Measurements from ENCODE around the gene SMOC1.
A peak's percentile ranks its signal among the peaks of the same experiment; 100 is the strongest.

The SMOC1 gene

GRCh38 chr14:69986336-69986735, 107.1 kb downstream of the SMOC1 start:
- peaks cover 32 to 35% of the 10 kb centered on the region in 2 donors for H3K4me1 ChIP-seq (ENCODE audit: control insufficient read depth in 2 of 2, insufficient read depth in 1 of 2, low read depth in 1 of 2, low read length in 2 of 2)
- H3K36me3 ChIP-seq (replicated peaks in 1 of 2; ENCODE audit: control insufficient read depth in 2 of 2, insufficient read depth in 2 of 2, low read length in 2 of 2): peaks cover 11 to 37% of the 10 kb centered on the region in 2 donors
- H2AK5ac ChIP-seq (ENCODE audit: low read depth, low read length): no peak overlapping the region
- no peak overlapping the region for H2BK15ac ChIP-seq (ENCODE audit: low read length)
- peak overlapping the region; percentile 94 for H3K27ac ChIP-seq (replicated peaks; ENCODE audit: low read length)
- no peak overlapping the region for H2BK5ac ChIP-seq (ENCODE audit: low read length)
- H2AFZ ChIP-seq (ENCODE audit: low read length): no peak overlapping the region
- no peak overlapping the region for H3K4me2 ChIP-seq (ENCODE audit: insufficient read depth, low read length, poor library complexity, severe bottlenecking)
- H2BK120ac ChIP-seq (ENCODE audit: low read depth, low read length): no peak overlapping the region
- no peak overlapping the region for H3K14ac ChIP-seq (ENCODE audit: low read length)
- no peak overlapping the region for H3K9ac ChIP-seq (ENCODE audit: low read depth, low read length, poor library complexity)
- no peak overlapping the region for H4K8ac ChIP-seq (ENCODE audit: low read depth, low read length)
- H4K91ac ChIP-seq (ENCODE audit: low read depth, low read length, poor library complexity): no peak overlapping the region
- peaks cover 0 to 16% of the 10 kb centered on the region in 2 donors for H3K9me3 ChIP-seq (replicated peaks in 1 of 2; ENCODE audit: control insufficient read depth in 2 of 2, insufficient read depth in 1 of 2, low read depth in 1 of 2, low read length in 2 of 2)
- no peak overlapping the region for H3K4me3 ChIP-seq (ENCODE audit: low read length in 2 of 2)
- H3K18ac ChIP-seq (ENCODE audit: low read length): peak overlapping the region; percentile 30
- no peak overlapping the region for H3K23ac ChIP-seq (ENCODE audit: low read depth, low read length, poor library complexity)
- H2BK12ac ChIP-seq (ENCODE audit: low read length): no peak overlapping the region
- H3K27me3 ChIP-seq (ENCODE audit: control insufficient read depth in 3 of 3, insufficient read depth in 3 of 3, low read depth in 1 of 3, low read length in 3 of 3): no peaks in the 10 kb centered on the region
- no CpG with 5 or more reads among the region's 7 CpGs for WGBS, 2 donors (ENCODE audit: extremely low coverage in 2 of 2, insufficient read length in 2 of 2, insufficient replicate concordance in 1 of 2)
- H3K4ac ChIP-seq (ENCODE audit: low read length): no peak overlapping the region
- H3K79me1 ChIP-seq (ENCODE audit: low read depth, low read length): no peaks in the 10 kb centered on the region
- no peak for DNase-seq (ENCODE audit: low spot score)

GRCh38 chr14:69987406-69988121, 108.3 kb downstream of the SMOC1 start:
- no peak overlapping the region for H2BK12ac ChIP-seq (ENCODE audit: low read length)
- H2BK120ac ChIP-seq (ENCODE audit: low read depth, low read length): no peak overlapping the region
- H3K9me3 ChIP-seq (replicated peaks in 1 of 2; ENCODE audit: control insufficient read depth in 2 of 2, insufficient read depth in 1 of 2, low read depth in 1 of 2, low read length in 2 of 2): peaks cover 0 to 16% of the 10 kb centered on the region in 2 donors
- H2BK15ac ChIP-seq (ENCODE audit: low read length): no peak overlapping the region
- no peak overlapping the region for H3K23ac ChIP-seq (ENCODE audit: low read depth, low read length, poor library complexity)
- H3K14ac ChIP-seq (ENCODE audit: low read length): no peak overlapping the region
- H3K4me3 ChIP-seq (ENCODE audit: low read length in 2 of 2): no peak overlapping the region
- H3K4me2 ChIP-seq (ENCODE audit: insufficient read depth, low read length, poor library complexity, severe bottlenecking): no peak overlapping the region
- peak overlapping the region; percentile 94 for H3K27ac ChIP-seq (replicated peaks; ENCODE audit: low read length)
- H3K4me1 ChIP-seq (ENCODE audit: control insufficient read depth in 2 of 2, insufficient read depth in 1 of 2, low read depth in 1 of 2, low read length in 2 of 2): peaks cover 31 to 32% of the 10 kb centered on the region in 2 donors
- DNase-seq (ENCODE audit: low spot score): peak; percentile 87
- no peak overlapping the region for H3K4ac ChIP-seq (ENCODE audit: low read length)
- H3K79me1 ChIP-seq (ENCODE audit: low read depth, low read length): no peaks in the 10 kb centered on the region
- H3K9ac ChIP-seq (ENCODE audit: low read depth, low read length, poor library complexity): no peak overlapping the region
- no peak overlapping the region for H4K91ac ChIP-seq (ENCODE audit: low read depth, low read length, poor library complexity)
- H3K18ac ChIP-seq (ENCODE audit: low read length): no peak overlapping the region
- H3K36me3 ChIP-seq (replicated peaks in 1 of 2; ENCODE audit: control insufficient read depth in 2 of 2, insufficient read depth in 2 of 2, low read length in 2 of 2): peaks cover 9 to 30% of the 10 kb centered on the region in 2 donors
- H4K8ac ChIP-seq (ENCODE audit: low read depth, low read length): no peak overlapping the region
- no CpG with 5 or more reads among the region's 13 CpGs for WGBS, 2 donors (ENCODE audit: extremely low coverage in 2 of 2, insufficient read length in 2 of 2, insufficient replicate concordance in 1 of 2)
- H2AFZ ChIP-seq (ENCODE audit: low read length): no peak overlapping the region
- no peak overlapping the region for H2BK5ac ChIP-seq (ENCODE audit: low read length)
- no peak overlapping the region for H2AK5ac ChIP-seq (ENCODE audit: low read depth, low read length)
- no peaks in the 10 kb centered on the region for H3K27me3 ChIP-seq (ENCODE audit: control insufficient read depth in 3 of 3, insufficient read depth in 3 of 3, low read depth in 1 of 3, low read length in 3 of 3)

GRCh38 chr14:69988979-69989378, 109.8 kb downstream of the SMOC1 start:
- H4K91ac ChIP-seq (ENCODE audit: low read depth, low read length, poor library complexity): no peak overlapping the region
- H3K4me2 ChIP-seq (ENCODE audit: insufficient read depth, low read length, poor library complexity, severe bottlenecking): no peak overlapping the region
- H3K9me3 ChIP-seq (replicated peaks in 1 of 2; ENCODE audit: control insufficient read depth in 2 of 2, insufficient read depth in 1 of 2, low read depth in 1 of 2, low read length in 2 of 2): peaks cover 0 to 11% of the 10 kb centered on the region in 2 donors
- H3K36me3 ChIP-seq (replicated peaks in 1 of 2; ENCODE audit: control insufficient read depth in 2 of 2, insufficient read depth in 2 of 2, low read length in 2 of 2): peaks cover 7 to 27% of the 10 kb centered on the region in 2 donors
- no peaks in the 10 kb centered on the region for H3K27me3 ChIP-seq (ENCODE audit: control insufficient read depth in 3 of 3, insufficient read depth in 3 of 3, low read depth in 1 of 3, low read length in 3 of 3)
- no peak overlapping the region for H2BK5ac ChIP-seq (ENCODE audit: low read length)
- no peak overlapping the region for H3K18ac ChIP-seq (ENCODE audit: low read length)
- no peak overlapping the region for H3K4me3 ChIP-seq (ENCODE audit: low read length in 2 of 2)
- H3K23ac ChIP-seq (ENCODE audit: low read depth, low read length, poor library complexity): no peak overlapping the region
- no peak overlapping the region for H3K4ac ChIP-seq (ENCODE audit: low read length)
- no peak overlapping the region for H3K14ac ChIP-seq (ENCODE audit: low read length)
- no peak overlapping the region for H2BK15ac ChIP-seq (ENCODE audit: low read length)
- no peak overlapping the region for H4K8ac ChIP-seq (ENCODE audit: low read depth, low read length)
- H3K9ac ChIP-seq (ENCODE audit: low read depth, low read length, poor library complexity): no peak overlapping the region
- H2AK5ac ChIP-seq (ENCODE audit: low read depth, low read length): no peak overlapping the region
- H2AFZ ChIP-seq (ENCODE audit: low read length): no peak overlapping the region
- H3K4me1 ChIP-seq (ENCODE audit: control insufficient read depth in 2 of 2, insufficient read depth in 1 of 2, low read depth in 1 of 2, low read length in 2 of 2): peaks cover 26 to 32% of the 10 kb centered on the region in 2 donors
- H2BK12ac ChIP-seq (ENCODE audit: low read length): no peak overlapping the region
- H2BK120ac ChIP-seq (ENCODE audit: low read depth, low read length): no peak overlapping the region
- no peak overlapping the region for H3K27ac ChIP-seq (replicated peaks; ENCODE audit: low read length)
- H3K79me1 ChIP-seq (ENCODE audit: low read depth, low read length): no peaks in the 10 kb centered on the region
- no peak for DNase-seq (ENCODE audit: low spot score)

GRCh38 chr14:69989622-69990021, 110.4 kb downstream of the SMOC1 start:
- H3K9ac ChIP-seq (ENCODE audit: low read depth, low read length, poor library complexity): no peak overlapping the region
- H3K4ac ChIP-seq (ENCODE audit: low read length): no peak overlapping the region
- no peak overlapping the region for H3K4me3 ChIP-seq (ENCODE audit: low read length in 2 of 2)
- no CpG with 5 or more reads among the region's 3 CpGs for WGBS, 2 donors (ENCODE audit: extremely low coverage in 2 of 2, insufficient read length in 2 of 2, insufficient replicate concordance in 1 of 2)
- DNase-seq (ENCODE audit: low spot score): no peak
- H3K4me2 ChIP-seq (ENCODE audit: insufficient read depth, low read length, poor library complexity, severe bottlenecking): no peak overlapping the region
- H4K91ac ChIP-seq (ENCODE audit: low read depth, low read length, poor library complexity): no peak overlapping the region
- H2BK120ac ChIP-seq (ENCODE audit: low read depth, low read length): no peak overlapping the region
- peaks cover 26 to 32% of the 10 kb centered on the region in 2 donors for H3K4me1 ChIP-seq (ENCODE audit: control insufficient read depth in 2 of 2, insufficient read depth in 1 of 2, low read depth in 1 of 2, low read length in 2 of 2)
- H3K27ac ChIP-seq (replicated peaks; ENCODE audit: low read length): no peak overlapping the region
- peaks cover 8 to 29% of the 10 kb centered on the region in 2 donors for H3K36me3 ChIP-seq (replicated peaks in 1 of 2; ENCODE audit: control insufficient read depth in 2 of 2, insufficient read depth in 2 of 2, low read length in 2 of 2)
- no peak overlapping the region for H2BK15ac ChIP-seq (ENCODE audit: low read length)
- H3K23ac ChIP-seq (ENCODE audit: low read depth, low read length, poor library complexity): no peak overlapping the region
- H2AFZ ChIP-seq (ENCODE audit: low read length): no peak overlapping the region
- no peak overlapping the region for H2BK5ac ChIP-seq (ENCODE audit: low read length)
- no peaks in the 10 kb centered on the region for H3K79me1 ChIP-seq (ENCODE audit: low read depth, low read length)
- H4K8ac ChIP-seq (ENCODE audit: low read depth, low read length): no peak overlapping the region
- peak overlapping the region; percentile 36 for H3K18ac ChIP-seq (ENCODE audit: low read length)
- no peak overlapping the region for H2BK12ac ChIP-seq (ENCODE audit: low read length)
- H2AK5ac ChIP-seq (ENCODE audit: low read depth, low read length): no peak overlapping the region
- H3K27me3 ChIP-seq (ENCODE audit: control insufficient read depth in 3 of 3, insufficient read depth in 3 of 3, low read depth in 1 of 3, low read length in 3 of 3): no peaks in the 10 kb centered on the region
- no peak overlapping the region for H3K14ac ChIP-seq (ENCODE audit: low read length)
- H3K9me3 ChIP-seq (replicated peaks in 1 of 2; ENCODE audit: control insufficient read depth in 2 of 2, insufficient read depth in 1 of 2, low read depth in 1 of 2, low read length in 2 of 2): peaks cover 0 to 11% of the 10 kb centered on the region in 2 donors

All from neuronal stem cell (in vitro differentiated cells).